ENCODE results near the gene MIS18BP1.

The MIS18BP1 gene

GRCh38 chr14:45249856-45250575, 3.0 kb downstream of the MIS18BP1 start (continued):
- no peak for TF ChIP-seq ISL1 (CRISPR knock-in tag; IDR thresholded peaks at IDR 0.05)

- no peak for TF ChIP-seq GLIS3 (CRISPR knock-in tag; IDR thresholded peaks at IDR 0.05)
- no peak for TF ChIP-seq ZNF70 (CRISPR knock-in tag; IDR thresholded peaks at IDR 0.05)
- no peak for TF ChIP-seq ZNF565 (CRISPR knock-in tag; conservative IDR thresholded peaks at IDR 0.05; ENCODE audit: low read depth)
- TF ChIP-seq BACH2 (CRISPR knock-in tag; IDR thresholded peaks at IDR 0.05; ENCODE audit: borderline replicate concordance): no peak
- no peak for TF ChIP-seq PPARA (CRISPR knock-in tag; IDR thresholded peaks at IDR 0.05; ENCODE audit: borderline replicate concordance)
- no peak for TF ChIP-seq ESRRG (CRISPR knock-in tag; IDR thresholded peaks at IDR 0.05)
- TF ChIP-seq, protein P1, sequence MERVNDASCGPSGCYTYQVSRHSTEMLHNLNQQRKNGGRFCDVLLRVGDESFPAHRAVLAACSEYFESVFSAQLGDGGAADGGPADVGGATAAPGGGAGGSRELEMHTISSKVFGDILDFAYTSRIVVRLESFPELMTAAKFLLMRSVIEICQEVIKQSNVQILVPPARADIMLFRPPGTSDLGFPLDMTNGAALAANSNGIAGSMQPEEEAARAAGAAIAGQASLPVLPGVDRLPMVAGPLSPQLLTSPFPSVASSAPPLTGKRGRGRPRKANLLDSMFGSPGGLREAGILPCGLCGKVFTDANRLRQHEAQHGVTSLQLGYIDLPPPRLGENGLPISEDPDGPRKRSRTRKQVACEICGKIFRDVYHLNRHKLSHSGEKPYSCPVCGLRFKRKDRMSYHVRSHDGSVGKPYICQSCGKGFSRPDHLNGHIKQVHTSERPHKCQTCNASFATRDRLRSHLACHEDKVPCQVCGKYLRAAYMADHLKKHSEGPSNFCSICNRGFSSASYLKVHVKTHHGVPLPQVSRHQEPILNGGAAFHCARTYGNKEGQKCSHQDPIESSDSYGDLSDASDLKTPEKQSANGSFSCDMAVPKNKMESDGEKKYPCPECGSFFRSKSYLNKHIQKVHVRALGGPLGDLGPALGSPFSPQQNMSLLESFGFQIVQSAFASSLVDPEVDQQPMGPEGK (CRISPR knock-in tag; IDR thresholded peaks at IDR 0.05; ENCODE audit: borderline replicate concordance): no peak
- no peak for TF ChIP-seq ISL1 (CRISPR knock-in tag; IDR thresholded peaks at IDR 0.05)
- no peak for TF ChIP-seq CSDC2 (CRISPR knock-in tag; IDR thresholded peaks at IDR 0.05)
- no peak for TF ChIP-seq RARB (CRISPR knock-in tag; IDR thresholded peaks at IDR 0.05)
- no peak for TF ChIP-seq TCF4 (CRISPR knock-in tag; IDR thresholded peaks at IDR 0.05; ENCODE audit: borderline replicate concordance)
- TF ChIP-seq ZFP3 (CRISPR knock-in tag; IDR thresholded peaks at IDR 0.05): no peak
- TF ChIP-seq CREB5 (CRISPR knock-in tag; IDR thresholded peaks at IDR 0.05; ENCODE audit: low read depth): no peak
- no peak for TF ChIP-seq ARNTL (CRISPR knock-in tag; IDR thresholded peaks at IDR 0.05; ENCODE audit: borderline replicate concordance, low read depth)
- TF ChIP-seq ZNF8 (CRISPR knock-in tag; IDR thresholded peaks at IDR 0.05): no peak
- TF ChIP-seq, protein P2, sequence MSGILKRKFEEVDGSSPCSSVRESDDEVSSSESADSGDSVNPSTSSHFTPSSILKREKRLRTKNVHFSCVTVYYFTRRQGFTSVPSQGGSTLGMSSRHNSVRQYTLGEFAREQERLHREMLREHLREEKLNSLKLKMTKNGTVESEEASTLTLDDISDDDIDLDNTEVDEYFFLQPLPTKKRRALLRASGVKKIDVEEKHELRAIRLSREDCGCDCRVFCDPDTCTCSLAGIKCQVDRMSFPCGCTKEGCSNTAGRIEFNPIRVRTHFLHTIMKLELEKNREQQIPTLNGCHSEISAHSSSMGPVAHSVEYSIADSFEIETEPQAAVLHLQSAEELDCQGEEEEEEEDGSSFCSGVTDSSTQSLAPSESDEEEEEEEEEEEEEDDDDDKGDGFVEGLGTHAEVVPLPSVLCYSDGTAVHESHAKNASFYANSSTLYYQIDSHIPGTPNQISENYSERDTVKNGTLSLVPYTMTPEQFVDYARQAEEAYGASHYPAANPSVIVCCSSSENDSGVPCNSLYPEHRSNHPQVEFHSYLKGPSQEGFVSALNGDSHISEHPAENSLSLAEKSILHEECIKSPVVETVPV (CRISPR knock-in tag; IDR thresholded peaks at IDR 0.05): no peak
- TF ChIP-seq POU6F1 (CRISPR knock-in tag; IDR thresholded peaks at IDR 0.05; ENCODE audit: borderline replicate concordance, low read depth): no peak
- TF ChIP-seq ZC3H10 (CRISPR knock-in tag; IDR thresholded peaks at IDR 0.05): no peak
- no peak for TF ChIP-seq SNAI2 (CRISPR knock-in tag; IDR thresholded peaks at IDR 0.05)
- no peak for TF ChIP-seq TOX (CRISPR knock-in tag; IDR thresholded peaks at IDR 0.05; ENCODE audit: borderline replicate concordance)
- no peak for ATAC-seq
Measured at GRCh38 chr14:45247427-45247826, 5.6 kb downstream of the MIS18BP1 start.

DNA sequence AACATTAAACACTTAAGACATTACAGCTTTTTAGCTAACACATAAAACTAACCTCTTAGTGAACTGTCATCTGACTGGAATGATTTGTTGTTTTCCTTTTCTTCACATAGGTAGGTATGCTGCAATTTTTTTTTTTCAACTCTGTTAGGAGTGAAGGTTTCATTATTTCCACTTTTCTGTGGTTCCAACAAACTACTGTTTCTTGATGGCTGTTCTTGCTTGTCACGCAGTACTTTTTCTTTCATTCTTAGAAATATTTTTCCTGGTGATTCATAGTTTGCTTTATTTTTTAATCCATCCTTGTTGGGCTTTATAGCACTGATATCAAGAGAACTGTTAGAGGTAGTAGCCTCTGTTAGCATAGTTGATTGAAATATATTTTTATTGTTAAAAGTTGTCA, 6.3 kb downstream of the MIS18BP1 start:
- ATAC-seq: no peak
- TF ChIP-seq ZNF70 (CRISPR knock-in tag; IDR thresholded peaks at IDR 0.05) (no peak), PPARA (CRISPR knock-in tag; IDR thresholded peaks at IDR 0.05; ENCODE audit: borderline replicate concordance) (no peak), ZFP30 (CRISPR knock-in tag; IDR thresholded peaks at IDR 0.05) (no peak), TCF4 (CRISPR knock-in tag; IDR thresholded peaks at IDR 0.05; ENCODE audit: borderline replicate concordance) (no peak), RARB (CRISPR knock-in tag; IDR thresholded peaks at IDR 0.05) (no peak), POU6F1 (CRISPR knock-in tag; IDR thresholded peaks at IDR 0.05; ENCODE audit: borderline replicate concordance, low read depth) (no peak), ESRRG (CRISPR knock-in tag; IDR thresholded peaks at IDR 0.05) (no peak), TOX (CRISPR knock-in tag; IDR thresholded peaks at IDR 0.05; ENCODE audit: borderline replicate concordance) (no peak), GLIS3 (CRISPR knock-in tag; IDR thresholded peaks at IDR 0.05) (no peak), OSR1 (CRISPR knock-in tag; IDR thresholded peaks at IDR 0.05) (no peak), CSDC2 (CRISPR knock-in tag; IDR thresholded peaks at IDR 0.05) (no peak), CREB5 (CRISPR knock-in tag; IDR thresholded peaks at IDR 0.05; ENCODE audit: low read depth) (no peak)
- TF ChIP-seq, protein P3, sequence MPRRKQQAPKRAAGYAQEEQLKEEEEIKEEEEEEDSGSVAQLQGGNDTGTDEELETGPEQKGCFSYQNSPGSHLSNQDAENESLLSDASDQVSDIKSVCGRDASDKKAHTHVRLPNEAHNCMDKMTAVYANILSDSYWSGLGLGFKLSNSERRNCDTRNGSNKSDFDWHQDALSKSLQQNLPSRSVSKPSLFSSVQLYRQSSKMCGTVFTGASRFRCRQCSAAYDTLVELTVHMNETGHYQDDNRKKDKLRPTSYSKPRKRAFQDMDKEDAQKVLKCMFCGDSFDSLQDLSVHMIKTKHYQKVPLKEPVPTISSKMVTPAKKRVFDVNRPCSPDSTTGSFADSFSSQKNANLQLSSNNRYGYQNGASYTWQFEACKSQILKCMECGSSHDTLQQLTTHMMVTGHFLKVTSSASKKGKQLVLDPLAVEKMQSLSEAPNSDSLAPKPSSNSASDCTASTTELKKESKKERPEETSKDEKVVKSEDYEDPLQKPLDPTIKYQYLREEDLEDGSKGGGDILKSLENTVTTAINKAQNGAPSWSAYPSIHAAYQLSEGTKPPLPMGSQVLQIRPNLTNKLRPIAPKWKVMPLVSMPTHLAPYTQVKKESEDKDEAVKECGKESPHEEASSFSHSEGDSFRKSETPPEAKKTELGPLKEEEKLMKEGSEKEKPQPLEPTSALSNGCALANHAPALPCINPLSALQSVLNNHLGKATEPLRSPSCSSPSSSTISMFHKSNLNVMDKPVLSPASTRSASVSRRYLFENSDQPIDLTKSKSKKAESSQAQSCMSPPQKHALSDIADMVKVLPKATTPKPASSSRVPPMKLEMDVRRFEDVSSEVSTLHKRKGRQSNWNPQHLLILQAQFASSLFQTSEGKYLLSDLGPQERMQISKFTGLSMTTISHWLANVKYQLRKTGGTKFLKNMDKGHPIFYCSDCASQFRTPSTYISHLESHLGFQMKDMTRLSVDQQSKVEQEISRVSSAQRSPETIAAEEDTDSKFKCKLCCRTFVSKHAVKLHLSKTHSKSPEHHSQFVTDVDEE (CRISPR knock-in tag; IDR thresholded peaks at IDR 0.05): no peak

Data from SK-N-SH treated with all-trans-retinoic acid at 6 μM for 48 hours (cell line).